Ascending aorta (tissue), 2 donors: ENCODE results near the gene MMP25. TPM values are rescaled to one million over a fixed set of nuclear protein-coding genes. Genes with fewer than 3 reads are reported as not detected.

Experiments
- DNase-seq, 2 donors: peaks; one replicate each; pipeline ENCODE4 v3.0.0-alpha.2; 2019; ENCODE audit warnings: low spot score in 2 of 2
- H3K27ac ChIP-seq, 2 donors: fragments of 200-600 bp; sonication (generic); one replicate each; pipeline ENCODE4 v1.5.1; 2016 to 2017; ENCODE audit warnings: mild to moderate bottlenecking in 1 of 2
- H3K27me3 ChIP-seq: fragments of 200-600 bp; sonication (generic); one replicate; pipeline ENCODE4 v1.5.1; 2017
- H3K36me3 ChIP-seq, 2 donors: fragments of 200-600 bp; sonication (generic); one replicate each; pipeline ENCODE4 v1.5.1; 2016
- H3K4me1 ChIP-seq, 2 donors: fragments of 200-600 bp; sonication (generic); one replicate each; pipeline ENCODE4 v1.5.1; 2016 to 2017; ENCODE audit warnings: mild to moderate bottlenecking in 1 of 2
- H3K4me3 ChIP-seq, 2 donors: fragments of 200-600 bp; sonication (generic); one replicate each; pipeline ENCODE4 v1.5.1; 2016 to 2017; ENCODE audit warnings: mild to moderate bottlenecking in 1 of 2
- H3K9me3 ChIP-seq, 2 donors: fragments of 200-600 bp; sonication (generic); one replicate each; pipeline ENCODE4 v1.5.1; 2016
- intact Hi-C: fragments of 100-400 bp; cut with DNase I; formaldehyde crosslinking; loops from one replicate; pipeline ENCODE4 v1.15.1; 2023
- total RNA-seq: library from RNA; depleted of rRNA; stranded (reverse); fragments of >200 nt; gene quantifications from one replicate; pipeline ENCODE4 v1.1.0, GENCODE V29; 2016
- TF ChIP-seq, protein P1 (sequence below), 3 experiments: fragments of 200-600 bp in 2 of 3; fragments of 450-650 bp in 1 of 3; sonication (generic) in 2 of 3; IDR thresholded peaks; one replicate each; pipeline ENCODE4 v1.5.1; 2016 to 2019; ENCODE audit warnings: antibody characterized with exemption in 3 of 3, mild to moderate bottlenecking in 1 of 3, moderate library complexity in 1 of 3

The MMP25 gene
- total RNA-seq, 1 donor from 2014 or later = 0.21 TPM

GRCh38 chr16:3094289-3095027, 48.1 kb downstream of the MMP25 start:
- no peaks in the 10 kb centered on the region for H3K4me1 ChIP-seq
- H3K4me3 ChIP-seq = no peak overlapping the region
- TF ChIP-seq, protein P1, sequence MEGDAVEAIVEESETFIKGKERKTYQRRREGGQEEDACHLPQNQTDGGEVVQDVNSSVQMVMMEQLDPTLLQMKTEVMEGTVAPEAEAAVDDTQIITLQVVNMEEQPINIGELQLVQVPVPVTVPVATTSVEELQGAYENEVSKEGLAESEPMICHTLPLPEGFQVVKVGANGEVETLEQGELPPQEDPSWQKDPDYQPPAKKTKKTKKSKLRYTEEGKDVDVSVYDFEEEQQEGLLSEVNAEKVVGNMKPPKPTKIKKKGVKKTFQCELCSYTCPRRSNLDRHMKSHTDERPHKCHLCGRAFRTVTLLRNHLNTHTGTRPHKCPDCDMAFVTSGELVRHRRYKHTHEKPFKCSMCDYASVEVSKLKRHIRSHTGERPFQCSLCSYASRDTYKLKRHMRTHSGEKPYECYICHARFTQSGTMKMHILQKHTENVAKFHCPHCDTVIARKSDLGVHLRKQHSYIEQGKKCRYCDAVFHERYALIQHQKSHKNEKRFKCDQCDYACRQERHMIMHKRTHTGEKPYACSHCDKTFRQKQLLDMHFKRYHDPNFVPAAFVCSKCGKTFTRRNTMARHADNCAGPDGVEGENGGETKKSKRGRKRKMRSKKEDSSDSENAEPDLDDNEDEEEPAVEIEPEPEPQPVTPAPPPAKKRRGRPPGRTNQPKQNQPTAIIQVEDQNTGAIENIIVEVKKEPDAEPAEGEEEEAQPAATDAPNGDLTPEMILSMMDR (IDR thresholded peaks at IDR 0.05) = peak; percentile 12 to 26 (median 17)
- no peak for DNase-seq
- H3K27me3 ChIP-seq = no peaks in the 10 kb centered on the region
- no peaks in the 10 kb centered on the region for H3K9me3 ChIP-seq
- no peak overlapping the region for H3K27ac ChIP-seq
- intact Hi-C loops = loop anchor here (5.0 kb wide), 1 partner anchor 32 kb away; no protein-coding TSS in a partner anchor
- no peaks in the 10 kb centered on the region for H3K36me3 ChIP-seq

- Histone ChIP-seq H3K4me1 (peaks cover 0 to 6% of the 10 kb centered on the region in 2 donors), H3K27ac (no peak overlapping the region), H3K9me3 (no peaks in the 10 kb centered on the region), H3K27me3 (no peaks in the 10 kb centered on the region), H3K36me3 (no peaks in the 10 kb centered on the region), H3K4me3 (no peak overlapping the region)
- no peak for DNase-seq
- intact Hi-C loops = loop anchor here (5.0 kb wide), 1 partner anchor 34 kb away; no protein-coding TSS in a partner anchor
- TF ChIP-seq, protein P1 (IDR thresholded peaks at IDR 0.05) = peak in 1 of 3 experiments; percentile 21
These were observed 49.5 kb downstream of the MMP25 start for GRCh38 chr16:3095869-3096268.

GRCh38 chr16:3096362-3096761, 50.0 kb downstream of the MMP25 start:
- peaks cover 0 to 6% of the 10 kb centered on the region in 2 donors for H3K4me1 ChIP-seq
- H3K27me3 ChIP-seq = no peaks in the 10 kb centered on the region
- intact Hi-C loops = loop anchor here (5.0 kb wide), 1 partner anchor 34 kb away; no protein-coding TSS in a partner anchor
- TF ChIP-seq, protein P1 (IDR thresholded peaks at IDR 0.05) = no peak
- no peaks in the 10 kb centered on the region for H3K36me3 ChIP-seq
- DNase-seq = no peak
- H3K9me3 ChIP-seq = no peaks in the 10 kb centered on the region
- no peak overlapping the region for H3K27ac ChIP-seq
- H3K4me3 ChIP-seq = no peak overlapping the region

DNA sequence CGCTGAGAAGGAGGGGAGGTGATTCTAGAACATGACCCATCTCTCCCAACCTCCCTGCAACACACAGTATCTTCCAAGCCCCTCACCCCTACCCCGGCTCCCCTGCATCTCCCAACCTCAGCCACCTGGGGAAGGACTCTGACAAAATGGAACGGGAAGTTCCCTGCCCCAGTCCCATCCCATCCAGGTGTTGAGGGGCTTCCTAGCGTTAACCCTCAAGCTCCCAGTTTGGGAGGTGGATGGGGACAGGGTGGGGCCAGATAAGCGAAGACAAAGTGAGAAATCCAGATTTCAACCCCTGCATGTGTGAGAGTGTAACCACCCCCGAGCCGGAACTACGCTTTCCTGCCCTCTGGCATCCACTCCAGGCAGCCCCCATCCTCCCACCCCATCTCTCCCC, 50.9 kb downstream of the MMP25 start:
- intact Hi-C loops = loop anchor here (5.0 kb wide), 1 partner anchor 35 kb away; no protein-coding TSS in a partner anchor
- no peaks in the 10 kb centered on the region for H3K36me3 ChIP-seq
- peaks cover 0 to 6% of the 10 kb centered on the region in 2 donors for H3K4me1 ChIP-seq
- no peak overlapping the region for H3K27ac ChIP-seq
- H3K9me3 ChIP-seq = no peaks in the 10 kb centered on the region
- TF ChIP-seq, protein P1 (IDR thresholded peaks at IDR 0.05) = no peak
- H3K27me3 ChIP-seq = no peaks in the 10 kb centered on the region
- no peak overlapping the region for H3K4me3 ChIP-seq
- no peak for DNase-seq

DNA sequence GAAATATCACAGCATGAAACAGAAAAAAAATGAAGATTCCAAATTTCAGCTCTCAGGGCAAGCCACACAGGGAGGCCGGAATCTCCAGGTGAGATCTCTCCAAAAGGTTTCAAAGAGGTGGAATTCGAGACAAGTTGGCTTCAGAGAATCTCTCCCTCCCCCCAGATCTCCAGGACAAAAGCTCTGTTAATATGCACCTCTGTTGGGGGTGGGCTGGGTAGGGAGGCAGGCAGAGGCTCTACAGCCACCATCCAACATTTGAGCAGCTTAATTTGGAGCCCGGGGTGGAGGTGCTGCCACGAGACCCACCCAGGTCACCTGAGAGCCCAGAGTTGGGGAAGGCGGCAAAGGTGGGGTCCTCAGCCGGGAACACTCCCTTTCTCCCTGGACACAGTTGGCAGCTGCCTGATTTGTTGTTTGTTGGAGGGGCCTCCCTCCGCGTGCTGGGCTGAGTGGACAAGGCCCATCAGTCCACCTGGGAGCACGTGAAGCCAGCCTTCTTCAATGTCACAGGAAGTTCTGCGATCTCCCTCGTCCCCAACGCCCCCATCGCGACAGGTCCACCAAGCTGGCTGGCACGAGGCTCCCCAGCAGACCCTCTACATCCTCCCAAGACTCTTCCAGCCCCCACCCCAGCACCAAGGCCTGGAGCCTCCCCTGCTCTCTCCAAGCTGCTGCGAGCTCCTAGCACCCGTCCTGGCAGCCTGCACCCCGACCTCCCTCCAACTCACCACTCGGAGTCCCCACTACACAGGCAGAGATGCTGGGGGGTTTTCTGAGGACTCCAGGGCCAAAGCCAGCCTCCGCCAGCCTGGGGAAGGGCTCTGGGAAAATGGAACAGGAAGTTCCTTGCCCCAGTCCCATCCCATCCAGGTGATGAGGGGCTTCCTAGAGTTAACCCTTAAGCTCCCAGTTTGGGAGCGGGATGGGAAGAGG, 52.4 kb downstream of the MMP25 start, which contains the start of gene ZSCAN10:
Gene ZSCAN10, minus strand, starts transcription at position 836 of the 936 bp plus-strand sequence. CDS start 6,357 bp downstream, outside the sequence.
- no peaks in the 10 kb centered on the region for H3K27me3 ChIP-seq
- DNase-seq = no peak
- peaks cover 0 to 6% of the 10 kb centered on the region in 2 donors for H3K4me1 ChIP-seq
- H3K9me3 ChIP-seq = no peaks in the 10 kb centered on the region
- no peaks in the 10 kb centered on the region for H3K36me3 ChIP-seq
- intact Hi-C loops = loop anchor here (5.0 kb wide), 1 partner anchor 36 kb away; no protein-coding TSS in a partner anchor
- TF ChIP-seq, protein P1 (IDR thresholded peaks at IDR 0.05) = no peak
- no peak within 1 kb of the TSS for H3K27ac ChIP-seq
- H3K4me3 ChIP-seq = peak within 1 kb of the TSS; percentile 26 to 38
